ENCODE results near the gene WRNIP1. TPM values are rescaled to one million over a fixed set of nuclear protein-coding genes. Genes with fewer than 3 reads are reported as not detected.
"Not testable (repeated sequence)": the region's sequence is repeated elsewhere in the genome, so short reads cannot be mapped to it uniquely, and the experiment has no call there.

WRNIP1 gene
- total RNA-seq, 1 donor from 2014 or later: 50.1 TPM

DNA sequence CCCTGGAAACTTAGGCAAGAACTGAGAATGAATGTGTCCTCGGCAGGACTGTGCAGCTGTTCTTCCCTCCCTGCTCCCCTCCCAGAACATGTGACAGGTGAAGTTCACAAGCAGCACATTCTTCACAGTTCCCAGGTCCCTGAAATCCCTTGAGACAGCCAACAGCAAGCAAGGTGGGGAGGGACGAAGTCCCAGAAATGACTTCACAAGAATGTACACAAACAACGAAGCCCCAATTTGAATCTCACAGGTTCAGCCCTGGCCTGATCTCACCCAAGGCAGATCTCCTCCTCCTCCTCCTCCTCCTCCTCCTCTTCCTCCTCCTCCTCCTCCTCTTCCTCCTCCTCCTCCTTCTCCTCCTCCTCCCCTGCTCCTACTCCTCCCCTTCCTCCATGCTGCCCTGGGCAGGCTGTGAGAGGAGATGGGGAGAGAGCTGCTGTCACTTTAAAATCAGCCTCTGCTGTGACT is 32.4 kb downstream of the WRNIP1 start:
- TF ChIP-seq, protein P1, sequence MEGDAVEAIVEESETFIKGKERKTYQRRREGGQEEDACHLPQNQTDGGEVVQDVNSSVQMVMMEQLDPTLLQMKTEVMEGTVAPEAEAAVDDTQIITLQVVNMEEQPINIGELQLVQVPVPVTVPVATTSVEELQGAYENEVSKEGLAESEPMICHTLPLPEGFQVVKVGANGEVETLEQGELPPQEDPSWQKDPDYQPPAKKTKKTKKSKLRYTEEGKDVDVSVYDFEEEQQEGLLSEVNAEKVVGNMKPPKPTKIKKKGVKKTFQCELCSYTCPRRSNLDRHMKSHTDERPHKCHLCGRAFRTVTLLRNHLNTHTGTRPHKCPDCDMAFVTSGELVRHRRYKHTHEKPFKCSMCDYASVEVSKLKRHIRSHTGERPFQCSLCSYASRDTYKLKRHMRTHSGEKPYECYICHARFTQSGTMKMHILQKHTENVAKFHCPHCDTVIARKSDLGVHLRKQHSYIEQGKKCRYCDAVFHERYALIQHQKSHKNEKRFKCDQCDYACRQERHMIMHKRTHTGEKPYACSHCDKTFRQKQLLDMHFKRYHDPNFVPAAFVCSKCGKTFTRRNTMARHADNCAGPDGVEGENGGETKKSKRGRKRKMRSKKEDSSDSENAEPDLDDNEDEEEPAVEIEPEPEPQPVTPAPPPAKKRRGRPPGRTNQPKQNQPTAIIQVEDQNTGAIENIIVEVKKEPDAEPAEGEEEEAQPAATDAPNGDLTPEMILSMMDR (IDR thresholded peaks at IDR 0.05): no peak
- no peak for TF ChIP-seq POLR2A (IDR thresholded peaks at IDR 0.05)
- TF ChIP-seq POLR2AphosphoS5 (IDR thresholded peaks at IDR 0.05; ENCODE audit: insufficient read depth in 1 of 2, low read depth in 1 of 2): no peak
- Histone ChIP-seq H3K4me3 (no peak overlapping the region), H3K4me1 (peaks cover 17% of the 10 kb centered on the region), H3K27me3 (no peaks in the 10 kb centered on the region), H3K27ac (no peak overlapping the region), H3K36me3 (no peaks in the 10 kb centered on the region), H3K9me3 (no peaks in the 10 kb centered on the region)
- peak in 1 of 2 donors; percentile 56 for DNase-seq (ENCODE audit: extremely low spot score in 2 of 2)
- intact Hi-C loops (cut with DNase I): loop anchor here (10.0 kb wide), 1 partner anchor 47 kb away; the partner anchor contains the start of gene SERPINB1

DNA sequence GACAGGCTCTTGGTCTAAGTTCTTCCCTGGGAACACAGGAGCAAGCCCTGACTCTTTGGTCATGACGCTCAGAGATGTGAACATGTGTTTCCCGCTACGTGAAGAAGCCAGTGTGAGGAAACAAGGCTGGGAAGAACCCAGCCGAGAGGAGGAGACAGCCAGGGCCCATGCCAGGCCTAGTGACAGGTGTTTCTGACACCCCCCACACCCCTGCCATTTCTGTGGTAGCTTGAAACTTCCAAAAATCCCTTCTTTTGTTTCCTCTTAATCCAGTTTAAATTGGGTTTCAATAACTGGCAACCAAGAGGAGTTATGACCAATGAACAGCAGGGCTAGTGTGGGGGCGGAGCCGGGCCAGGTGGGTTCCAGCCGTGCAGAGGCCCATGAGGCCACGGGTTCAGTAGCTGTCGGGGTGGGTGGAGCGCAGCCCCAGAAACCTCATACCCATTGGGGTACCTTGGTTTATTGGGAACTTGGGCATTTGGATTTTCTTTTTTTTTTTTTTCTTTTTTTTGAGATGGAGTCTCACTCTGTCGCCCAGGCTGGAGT is 33.5 kb downstream of the WRNIP1 start:
- Histone ChIP-seq H3K4me1 (peaks cover 7% of the 10 kb centered on the region), H3K36me3 (no peaks in the 10 kb centered on the region), H3K4me3 (no peak overlapping the region), H3K9me3 (no peaks in the 10 kb centered on the region), H3K27ac (no peak overlapping the region), H3K27me3 (no peaks in the 10 kb centered on the region)
- intact Hi-C loops (cut with DNase I): loop anchor here (10.0 kb wide), 1 partner anchor 46 kb away; the partner anchor contains the start of gene SERPINB1
- no peak for TF ChIP-seq POLR2A (IDR thresholded peaks at IDR 0.05)
- TF ChIP-seq POLR2AphosphoS5 (IDR thresholded peaks at IDR 0.05; ENCODE audit: insufficient read depth in 1 of 2, low read depth in 1 of 2): no peak
- TF ChIP-seq, protein P1 (IDR thresholded peaks at IDR 0.05): no peak
- peak in 1 of 2 donors; percentile 77 for DNase-seq (ENCODE audit: extremely low spot score in 2 of 2)

DNA sequence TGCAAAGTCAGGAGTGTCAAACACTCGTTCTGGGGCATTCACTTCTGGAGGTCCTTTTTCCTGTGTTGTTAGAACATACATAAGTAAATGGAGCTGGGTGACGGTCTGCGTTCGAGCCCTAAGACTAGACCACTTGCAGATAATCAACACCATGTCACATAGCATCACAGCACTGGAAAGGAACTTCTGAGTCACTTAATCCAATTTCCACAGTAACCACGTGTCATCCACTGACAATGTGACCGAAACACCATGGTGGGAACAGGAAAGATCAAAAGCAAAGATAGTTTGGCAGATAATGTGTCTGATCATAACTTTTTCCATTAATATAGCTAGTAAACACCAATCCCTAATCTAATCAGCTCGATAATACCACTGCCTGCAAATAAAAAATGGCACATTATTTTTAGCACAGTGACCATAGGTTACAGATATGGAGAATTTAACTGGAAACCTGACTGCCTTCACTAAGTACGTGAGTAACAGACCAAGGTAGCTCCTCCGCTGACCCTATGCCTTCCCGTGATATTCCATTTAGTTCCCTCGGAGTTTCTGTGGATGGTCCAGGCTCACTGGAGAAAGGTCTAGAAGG is 34.8 kb downstream of the WRNIP1 start:
- intact Hi-C loops (cut with DNase I): loop anchor here (10.0 kb wide), 1 partner anchor 45 kb away; the partner anchor contains the start of gene SERPINB1
- H3K27ac ChIP-seq: no peak overlapping the region
- H3K4me1 ChIP-seq: no peaks in the 10 kb centered on the region
- H3K36me3 ChIP-seq: no peaks in the 10 kb centered on the region
- no peaks in the 10 kb centered on the region for H3K9me3 ChIP-seq
- H3K4me3 ChIP-seq: no peak overlapping the region
- no peaks in the 10 kb centered on the region for H3K27me3 ChIP-seq
- peak in 1 of 2 donors; percentile 40 for DNase-seq (ENCODE audit: extremely low spot score in 2 of 2)
- no peak for TF ChIP-seq POLR2AphosphoS5 (IDR thresholded peaks at IDR 0.05; ENCODE audit: insufficient read depth in 1 of 2, low read depth in 1 of 2)
- TF ChIP-seq, protein P1 (IDR thresholded peaks at IDR 0.05): no peak
- no peak for TF ChIP-seq POLR2A (IDR thresholded peaks at IDR 0.05)

DNA sequence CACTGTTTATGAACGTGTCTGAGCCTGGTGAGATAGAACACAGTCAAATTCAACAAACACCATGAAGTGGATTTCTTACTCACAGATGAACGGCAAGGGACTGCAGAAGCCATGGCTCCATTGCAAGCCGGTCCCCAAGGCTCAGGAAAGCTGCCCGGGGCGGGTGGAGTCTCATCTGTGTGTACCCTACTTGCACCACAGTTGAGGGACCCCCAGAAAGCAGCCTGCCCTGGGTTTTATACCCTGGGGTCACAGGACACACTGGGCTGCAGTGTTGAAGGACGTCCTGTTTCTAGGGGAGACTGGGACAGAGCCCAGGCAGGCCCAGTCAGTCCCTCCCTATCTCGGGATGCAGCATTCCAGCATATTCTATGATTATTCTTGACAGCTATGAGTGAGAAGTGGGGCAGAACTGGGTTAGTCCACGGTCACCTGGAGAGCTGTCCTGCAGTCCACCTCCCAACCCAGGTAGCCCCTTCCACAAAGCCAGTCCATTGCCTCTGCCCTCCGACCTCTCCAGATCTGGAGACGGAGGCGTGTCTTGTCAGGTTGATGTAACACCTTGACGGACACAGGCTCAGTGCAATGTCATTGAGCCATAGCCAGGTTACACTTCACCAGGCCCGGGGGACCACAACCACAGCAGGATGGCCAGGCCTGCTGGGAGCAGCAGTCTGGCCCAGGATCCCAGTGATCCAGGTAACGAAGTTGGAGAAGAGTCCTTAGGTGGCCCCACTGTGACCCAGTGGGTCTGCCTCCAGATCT is 35.5 kb downstream of the WRNIP1 start:
- Histone ChIP-seq H3K9me3 (no peaks in the 10 kb centered on the region), H3K4me3 (no peak overlapping the region), H3K27me3 (no peaks in the 10 kb centered on the region), H3K4me1 (no peaks in the 10 kb centered on the region), H3K27ac (no peak overlapping the region), H3K36me3 (no peaks in the 10 kb centered on the region)
- DNase-seq (ENCODE audit: extremely low spot score in 2 of 2): peak in 1 of 2 donors; percentile 78
- TF ChIP-seq POLR2A (IDR thresholded peaks at IDR 0.05) (no peak), POLR2AphosphoS5 (IDR thresholded peaks at IDR 0.05; ENCODE audit: insufficient read depth in 1 of 2, low read depth in 1 of 2) (no peak)
- TF ChIP-seq, protein P1 (IDR thresholded peaks at IDR 0.05): no peak
- intact Hi-C loops (cut with DNase I): no loop called here

DNA sequence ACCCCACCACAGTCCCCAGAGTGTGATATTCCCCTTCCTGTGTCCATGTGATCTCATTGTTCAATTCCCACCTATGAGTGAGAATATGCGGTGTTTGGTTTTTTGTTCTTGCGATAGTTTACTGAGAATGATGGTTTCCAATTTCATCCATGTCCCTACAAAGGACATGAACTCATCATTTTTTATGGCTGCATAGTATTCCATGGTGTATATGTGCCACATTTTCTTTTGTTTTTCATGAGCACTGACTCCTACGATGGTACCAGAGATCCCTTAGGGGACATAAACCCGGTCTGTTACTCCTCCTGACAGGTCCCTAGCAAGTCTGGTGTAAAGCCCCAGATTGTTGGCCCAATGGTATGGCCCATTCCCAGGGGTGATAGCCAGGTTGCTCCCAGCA is 36.5 kb downstream of the WRNIP1 start:
- H3K4me3 ChIP-seq; H3K27ac ChIP-seq; H3K9me3 ChIP-seq; H3K27me3 ChIP-seq; intact Hi-C loops (cut with DNase I); H3K4me1 ChIP-seq; DNase-seq (ENCODE audit: extremely low spot score in 2 of 2); H3K36me3 ChIP-seq: not testable (repeated sequence)
